Suprapubic skin (tissue), 4 donors: ENCODE data around the gene EHBP1L1.

Experiments used
- CTCF ChIP-seq, 2 donors: fragments of 200-600 bp in 1 of 2; fragments of 450-650 bp in 1 of 2; sonication (generic) in 1 of 2; IDR thresholded peaks; one replicate each; pipeline ENCODE4 v1.5.1; 2016 to 2019; ENCODE audit warnings: antibody characterized with exemption in 2 of 2, mild to moderate bottlenecking in 1 of 2, moderate library complexity in 1 of 2
- EP300 ChIP-seq: sonication (generic); formaldehyde crosslinking; IDR thresholded peaks from one replicate; pipeline ENCODE4 v1.6.1; 2017; ENCODE audit warnings: antibody characterized with exemption
- POLR2AphosphoS5 ChIP-seq, 3 donors: sonication (generic); formaldehyde crosslinking; IDR thresholded peaks; one replicate each; pipeline ENCODE4 v1.6.1; 2017; ENCODE audit warnings: antibody characterized with exemption in 3 of 3

- TF ChIP-seq POLR2AphosphoS5 (IDR thresholded peaks at IDR 0.05) = no peak
- no peak for TF ChIP-seq EP300
- TF ChIP-seq CTCF (IDR thresholded peaks at IDR 0.05) = no peak
Measured at GRCh38 chr11:65639623-65640482, 64.0 kb downstream of the EHBP1L1 start.
